ENCODE measurements around the gene SYNGR3.

SYNGR3 gene

GRCh38 chr16:1968146-1968953 is 21.4 kb upstream of the SYNGR3 start:
- no peak overlapping the region for H3K4me3 ChIP-seq (ENCODE audit: low read depth, low read length)
- TF ChIP-seq, protein P1, sequence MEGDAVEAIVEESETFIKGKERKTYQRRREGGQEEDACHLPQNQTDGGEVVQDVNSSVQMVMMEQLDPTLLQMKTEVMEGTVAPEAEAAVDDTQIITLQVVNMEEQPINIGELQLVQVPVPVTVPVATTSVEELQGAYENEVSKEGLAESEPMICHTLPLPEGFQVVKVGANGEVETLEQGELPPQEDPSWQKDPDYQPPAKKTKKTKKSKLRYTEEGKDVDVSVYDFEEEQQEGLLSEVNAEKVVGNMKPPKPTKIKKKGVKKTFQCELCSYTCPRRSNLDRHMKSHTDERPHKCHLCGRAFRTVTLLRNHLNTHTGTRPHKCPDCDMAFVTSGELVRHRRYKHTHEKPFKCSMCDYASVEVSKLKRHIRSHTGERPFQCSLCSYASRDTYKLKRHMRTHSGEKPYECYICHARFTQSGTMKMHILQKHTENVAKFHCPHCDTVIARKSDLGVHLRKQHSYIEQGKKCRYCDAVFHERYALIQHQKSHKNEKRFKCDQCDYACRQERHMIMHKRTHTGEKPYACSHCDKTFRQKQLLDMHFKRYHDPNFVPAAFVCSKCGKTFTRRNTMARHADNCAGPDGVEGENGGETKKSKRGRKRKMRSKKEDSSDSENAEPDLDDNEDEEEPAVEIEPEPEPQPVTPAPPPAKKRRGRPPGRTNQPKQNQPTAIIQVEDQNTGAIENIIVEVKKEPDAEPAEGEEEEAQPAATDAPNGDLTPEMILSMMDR (IDR thresholded peaks at IDR 0.05; ENCODE audit: borderline replicate concordance, insufficient read depth, low read depth, low read length) = no peak

GRCh38 chr16:1971796-1972489 is 17.8 kb upstream of the SYNGR3 start, which contains the start of gene TBL3:
TBL3 (plus strand) TSS chr16:1972053; CDS start chr16:1972165, 112 bp downstream.
- TF ChIP-seq, protein P1 (IDR thresholded peaks at IDR 0.05; ENCODE audit: borderline replicate concordance, insufficient read depth, low read depth, low read length) = no peak
- peak within 1 kb of the TSS; percentile 98 for H3K4me3 ChIP-seq (ENCODE audit: low read depth, low read length)

GRCh38 chr16:1972490-1972877 is 17.3 kb upstream of the SYNGR3 start:
- TF ChIP-seq, protein P1 (IDR thresholded peaks at IDR 0.05; ENCODE audit: borderline replicate concordance, insufficient read depth, low read depth, low read length) = no peak
- peak overlapping the region; percentile 98 for H3K4me3 ChIP-seq (ENCODE audit: low read depth, low read length)

- TF ChIP-seq, protein P1 (IDR thresholded peaks at IDR 0.05; ENCODE audit: borderline replicate concordance, insufficient read depth, low read depth, low read length) = no peak
- no peak overlapping the region for H3K4me3 ChIP-seq (ENCODE audit: low read depth, low read length)
Measured at GRCh38 chr16:1973461-1974156, 16.2 kb upstream of the SYNGR3 start.

GRCh38 chr16:1974157-1975070 is 15.4 kb upstream of the SYNGR3 start:
- TF ChIP-seq, protein P1 (IDR thresholded peaks at IDR 0.05; ENCODE audit: borderline replicate concordance, insufficient read depth, low read depth, low read length) = no peak
- no peak overlapping the region for H3K4me3 ChIP-seq (ENCODE audit: low read depth, low read length)

- H3K4me3 ChIP-seq (ENCODE audit: low read depth, low read length) = no peak overlapping the region
- TF ChIP-seq, protein P1 (IDR thresholded peaks at IDR 0.05; ENCODE audit: borderline replicate concordance, insufficient read depth, low read depth, low read length) = no peak
Measured at GRCh38 chr16:1975432-1976215, 14.1 kb upstream of the SYNGR3 start.

All from GM12875 (cell line).